HG03135 (cell line): ENCODE results near the gene HTR3C.
"Not testable (repeated sequence)": the region's sequence is repeated elsewhere in the genome, so short reads cannot be mapped to it uniquely, and the experiment has no call there.

ENCODE experiments used
- ATAC-seq: cut with Tn5 transposase; IDR thresholded peaks from one replicate; pipeline ENCODE4 v1.9.1; 2021; ENCODE audit warnings: mild to moderate bottlenecking, moderate library complexity; ENCODE audit not compliant: unreplicated experiment

HTR3C gene, protein sequence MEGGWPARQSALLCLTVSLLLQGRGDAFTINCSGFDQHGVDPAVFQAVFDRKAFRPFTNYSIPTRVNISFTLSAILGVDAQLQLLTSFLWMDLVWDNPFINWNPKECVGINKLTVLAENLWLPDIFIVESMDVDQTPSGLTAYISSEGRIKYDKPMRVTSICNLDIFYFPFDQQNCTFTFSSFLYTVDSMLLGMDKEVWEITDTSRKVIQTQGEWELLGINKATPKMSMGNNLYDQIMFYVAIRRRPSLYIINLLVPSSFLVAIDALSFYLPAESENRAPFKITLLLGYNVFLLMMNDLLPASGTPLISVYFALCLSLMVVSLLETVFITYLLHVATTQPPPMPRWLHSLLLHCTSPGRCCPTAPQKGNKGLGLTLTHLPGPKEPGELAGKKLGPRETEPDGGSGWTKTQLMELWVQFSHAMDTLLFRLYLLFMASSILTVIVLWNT

GRCh38 chr3:184052767-184053166 is at the start of gene HTR3C:
TSS of gene HTR3C (plus strand) at chr3:184053047. CDS start at chr3:184053081, 34 bp downstream.
- ATAC-seq = no peak

DNA sequence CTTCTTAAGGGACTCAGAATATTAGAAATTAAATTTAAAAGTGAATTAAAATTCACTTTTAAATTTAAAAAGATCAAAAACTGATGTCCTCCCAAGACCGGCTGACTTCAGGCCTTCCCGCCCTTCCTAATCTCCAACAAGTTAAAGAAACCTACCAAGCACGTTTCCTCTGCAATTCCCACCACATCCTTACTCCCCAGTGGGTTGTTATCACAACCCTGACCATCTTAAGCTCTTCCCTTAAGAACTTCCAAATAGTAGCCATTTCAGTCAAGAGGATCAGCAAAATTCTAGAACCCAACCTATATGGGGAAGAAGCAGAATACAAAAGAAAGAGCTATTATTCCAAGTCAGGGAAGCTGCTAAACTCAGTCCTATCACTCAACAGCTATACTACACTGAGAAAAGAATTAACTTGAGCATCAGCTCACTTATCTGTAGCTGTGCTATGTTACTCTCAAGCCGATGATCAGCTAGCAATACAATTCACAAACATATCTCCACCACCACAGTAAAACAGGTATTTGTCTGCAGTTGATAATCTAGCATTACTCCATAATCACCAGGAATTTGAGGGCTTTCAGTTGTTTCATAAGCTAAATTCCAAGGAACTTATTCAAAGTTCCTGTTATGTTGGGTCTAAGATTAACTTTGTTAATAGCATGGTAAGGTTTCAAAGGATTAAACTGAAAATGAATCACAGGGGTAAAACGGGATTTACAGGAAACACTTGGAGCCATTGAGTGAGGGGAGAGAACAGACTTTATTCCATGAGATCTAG is 49.5 kb upstream of the HTR3C start:
- ATAC-seq = no peak

- no peak for ATAC-seq
Observed at GRCh38 chr3:184004476-184004875, 48.4 kb upstream of the HTR3C start.

DNA sequence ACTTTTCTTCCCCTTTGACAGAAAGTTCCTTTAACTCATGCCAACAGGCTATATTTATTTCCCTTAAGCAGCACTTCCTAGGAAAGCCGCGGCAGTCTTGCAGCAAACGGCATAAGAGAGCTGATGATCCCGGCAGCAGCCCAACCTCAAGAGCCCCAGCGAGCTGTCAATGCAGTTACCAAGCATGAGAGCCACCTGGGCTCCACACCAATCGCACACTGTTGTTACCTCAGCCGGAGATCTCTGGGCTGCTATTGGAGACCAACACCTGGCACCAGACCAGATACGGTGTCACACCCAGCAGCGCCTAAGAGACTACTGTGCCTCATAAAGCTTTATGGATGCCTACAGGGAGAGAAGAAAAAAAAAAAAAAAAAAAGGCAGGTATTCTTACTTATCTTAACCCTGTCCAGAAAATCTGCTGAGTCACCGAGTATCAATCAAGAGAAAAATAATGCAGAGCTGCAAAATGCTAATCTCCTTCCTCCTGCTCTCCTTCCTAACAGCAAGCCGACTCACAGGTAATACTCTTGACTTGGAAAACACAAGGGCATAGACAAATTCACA is 46.8 kb upstream of the HTR3C start:
- ATAC-seq = peak; percentile 84

GRCh38 chr3:184007143-184007813 is 45.6 kb upstream of the HTR3C start:
- ATAC-seq = not testable (repeated sequence)

GRCh38 chr3:184008161-184008560 is 44.7 kb upstream of the HTR3C start:
- ATAC-seq = no peak

GRCh38 chr3:184011230-184011876 is 41.5 kb upstream of the HTR3C start:
- ATAC-seq = no peak

DNA sequence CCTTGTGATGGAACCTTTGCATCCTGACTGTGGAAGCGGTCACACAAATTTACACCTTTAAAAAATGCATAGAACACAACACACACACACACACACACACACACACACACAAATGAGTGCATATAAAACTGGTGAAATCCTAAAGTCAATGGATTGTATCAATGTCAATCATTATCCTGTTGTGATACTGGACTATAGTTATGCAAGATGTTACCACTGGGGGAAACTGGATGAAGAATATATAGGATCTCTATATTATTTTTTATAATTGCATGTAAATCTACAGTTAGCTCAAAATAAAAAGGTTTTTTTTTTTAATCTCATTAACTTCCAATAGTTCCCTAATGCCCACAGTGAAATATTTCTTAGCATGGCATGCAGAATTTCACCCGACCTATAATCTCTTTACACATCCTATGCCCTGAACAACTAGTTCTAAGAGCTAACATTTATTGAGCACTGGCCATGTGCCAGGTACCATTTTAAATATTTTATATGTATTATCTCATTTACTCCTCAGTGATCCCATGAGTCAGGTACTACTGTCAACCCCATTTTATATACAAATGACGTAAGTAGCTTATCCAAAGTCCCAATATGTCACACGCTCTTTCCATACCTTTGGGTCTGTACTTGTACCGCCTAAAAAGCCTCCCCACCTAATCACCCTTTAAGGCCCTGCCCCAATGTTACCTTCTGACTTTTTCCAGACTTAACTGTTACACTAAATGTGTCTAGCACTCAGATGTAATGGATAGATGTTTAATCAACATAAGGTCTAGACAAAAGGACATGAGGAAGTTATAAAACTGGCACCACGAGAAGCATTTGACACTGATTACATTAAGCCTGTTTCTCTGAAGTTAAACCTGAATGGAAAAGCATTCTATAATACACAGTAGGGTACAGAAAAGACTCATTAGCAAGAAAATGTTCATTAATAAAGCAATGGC is 40.6 kb upstream of the HTR3C start:
- no peak for ATAC-seq

GRCh38 chr3:184015381-184016019 is 37.3 kb upstream of the HTR3C start:
- no peak for ATAC-seq

- ATAC-seq = no peak
Observed at GRCh38 chr3:184016169-184016570, 36.7 kb upstream of the HTR3C start.

DNA sequence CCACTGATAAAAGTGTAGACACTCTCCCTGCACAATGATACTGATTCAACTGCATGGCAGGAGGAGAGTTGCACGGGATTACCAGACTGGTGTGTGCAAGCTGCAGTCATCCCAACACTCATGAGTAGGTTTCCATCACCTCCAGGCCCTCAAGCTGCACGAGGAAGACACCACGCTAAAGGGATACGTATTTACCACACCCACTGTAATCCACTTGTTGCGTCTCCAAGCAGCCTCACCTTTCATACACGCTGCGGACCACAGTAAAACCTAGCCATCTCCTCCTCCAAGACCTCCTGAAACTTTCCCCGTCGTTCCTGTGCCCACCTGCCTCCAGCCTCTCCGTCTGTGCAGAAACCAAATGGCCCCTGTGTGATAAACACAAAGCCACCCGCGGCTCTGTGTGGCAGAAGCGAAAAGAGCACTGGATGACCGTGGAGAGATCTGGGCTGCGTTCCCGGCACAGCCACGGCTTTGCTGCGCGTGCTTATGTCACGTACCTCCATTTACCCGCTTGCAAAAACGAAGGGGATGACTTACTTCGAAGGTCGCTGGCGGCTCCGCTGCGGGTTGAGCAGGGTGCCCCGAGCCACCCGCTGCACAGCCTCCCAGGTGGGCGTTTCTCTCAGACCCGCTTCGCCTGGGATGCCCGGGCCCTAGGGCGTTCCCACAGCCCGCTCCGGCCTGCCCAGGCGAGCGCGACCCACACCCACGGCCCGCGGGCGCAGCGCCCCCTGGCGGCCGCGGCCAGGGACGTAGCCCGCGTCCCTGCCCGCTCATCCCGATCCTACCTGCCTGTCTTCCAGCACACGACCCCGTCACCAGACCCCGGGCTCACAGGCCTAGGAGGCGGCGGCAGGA is 35.8 kb upstream of the HTR3C start:
- peak; percentile 56 for ATAC-seq

DNA sequence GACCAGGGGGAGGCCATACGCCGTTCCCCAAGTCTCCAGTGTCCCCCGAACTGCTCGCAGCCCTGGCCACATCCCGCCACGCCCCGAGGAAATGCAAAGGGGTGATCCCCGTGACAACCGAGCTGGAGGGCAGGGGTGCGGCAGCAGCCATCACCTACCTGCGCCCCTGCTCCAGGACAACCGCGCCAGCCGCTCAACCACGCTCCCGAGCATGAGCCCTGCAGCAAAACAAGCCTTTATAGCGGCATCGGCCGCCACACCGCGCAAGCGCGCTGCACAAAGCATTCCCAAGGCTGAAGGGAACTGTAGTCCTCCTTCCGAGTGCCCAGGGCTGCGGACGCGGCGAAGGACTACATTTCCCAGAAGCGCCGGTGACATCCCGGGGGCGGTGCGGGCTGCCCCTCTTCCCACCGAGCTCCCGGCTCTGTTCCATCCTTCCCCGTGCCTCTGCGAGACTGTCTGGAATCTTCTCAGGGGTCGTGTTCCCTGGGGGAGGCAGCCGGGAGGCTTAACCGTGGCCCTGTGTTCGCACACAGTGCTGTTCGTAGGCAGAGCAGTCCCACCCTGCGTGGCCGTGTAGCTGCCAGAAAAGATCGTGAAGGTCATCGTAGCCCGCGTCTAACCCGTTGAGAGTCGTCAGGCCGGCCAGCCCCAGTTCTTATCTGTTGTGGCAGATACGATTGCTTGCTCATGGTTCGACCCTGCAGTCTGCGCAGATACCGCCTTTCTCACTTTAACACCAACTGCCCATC is 35.0 kb upstream of the HTR3C start, which contains the start of gene ABCC5:
Gene ABCC5, minus strand, starts transcription at position 213 of the 752 bp plus-strand sequence. CDS start 3,492 bp downstream, outside the sequence.
- ATAC-seq = peak; percentile 95

- ATAC-seq = no peak
Observed at GRCh38 chr3:184018424-184018973, 34.3 kb upstream of the HTR3C start.

DNA sequence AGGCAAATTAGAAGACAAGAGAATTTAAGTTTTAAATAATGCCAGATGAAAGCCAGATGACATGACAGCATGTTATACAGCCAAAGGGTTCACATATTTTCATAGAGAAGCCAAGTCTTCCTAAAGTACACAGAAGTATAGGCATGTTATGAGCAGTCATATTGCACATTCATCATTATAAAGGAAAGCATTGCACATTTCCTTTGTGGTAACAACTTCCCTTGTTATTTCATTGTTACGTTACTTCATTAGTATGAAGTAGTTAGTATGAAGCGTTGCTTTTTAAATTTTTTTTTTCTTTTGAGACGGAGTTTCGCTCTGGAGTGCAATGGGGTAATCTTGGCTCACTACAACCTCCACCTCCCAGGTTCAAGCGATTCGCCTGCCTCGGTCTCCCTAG is 30.5 kb upstream of the HTR3C start:
- ATAC-seq = no peak

DNA sequence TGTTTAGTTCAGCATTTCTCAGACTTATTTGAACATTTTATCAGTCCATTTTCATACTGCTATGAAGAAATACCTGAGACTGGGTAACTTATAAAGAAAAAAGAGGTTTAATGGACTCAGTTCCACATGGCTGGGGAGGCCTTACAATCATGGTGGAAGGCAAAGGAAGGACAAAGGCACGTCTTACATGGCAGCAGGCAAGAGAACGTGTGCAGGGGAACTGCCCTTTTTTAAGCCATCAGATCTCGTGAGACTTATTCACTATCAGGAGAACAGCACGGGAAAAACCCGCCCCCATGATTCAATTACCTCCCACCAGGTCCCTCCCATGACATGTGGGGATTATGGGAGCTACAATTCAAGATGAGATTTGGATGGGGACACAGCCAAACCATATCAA is 27.6 kb upstream of the HTR3C start:
- ATAC-seq = not testable (repeated sequence)

DNA sequence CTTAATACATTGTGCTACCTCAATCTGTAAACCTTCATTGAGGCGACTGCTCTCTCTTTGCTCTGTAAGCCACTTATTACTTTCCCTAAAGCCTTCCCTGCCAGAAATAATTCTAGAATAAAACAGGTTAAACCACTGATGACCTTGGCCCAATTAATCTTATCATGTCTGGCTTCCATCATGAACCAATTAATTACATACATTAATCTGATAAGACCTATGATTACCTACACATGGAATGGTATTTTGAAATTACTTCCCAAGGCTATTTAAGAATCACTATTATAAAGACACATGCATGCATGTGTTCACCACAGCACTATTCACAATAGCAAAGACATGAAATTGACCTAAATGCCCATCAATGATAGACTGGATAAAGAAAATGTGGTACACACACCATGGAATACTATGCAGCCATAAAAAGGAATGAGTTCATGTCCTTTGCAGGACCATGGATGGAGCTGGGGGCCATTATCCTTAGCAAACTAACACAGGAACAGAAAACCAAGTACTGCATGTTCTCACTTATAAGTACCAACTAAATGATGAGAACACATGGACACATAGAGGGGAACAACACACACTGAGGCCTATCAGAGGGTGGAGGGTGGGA is 24.5 kb upstream of the HTR3C start:
- ATAC-seq = not testable (repeated sequence)
